ENCODE data around the gene GP1BB. TPM values are rescaled to one million over a fixed set of nuclear protein-coding genes. Genes with fewer than 3 reads are reported as not detected.

GP1BB gene
- total RNA-seq, 3 donors from 2014 or later (not counting 1 experiment from before 2014, with no cell fraction given): 0.39 to 7.8 (median 4.2) TPM

DNA sequence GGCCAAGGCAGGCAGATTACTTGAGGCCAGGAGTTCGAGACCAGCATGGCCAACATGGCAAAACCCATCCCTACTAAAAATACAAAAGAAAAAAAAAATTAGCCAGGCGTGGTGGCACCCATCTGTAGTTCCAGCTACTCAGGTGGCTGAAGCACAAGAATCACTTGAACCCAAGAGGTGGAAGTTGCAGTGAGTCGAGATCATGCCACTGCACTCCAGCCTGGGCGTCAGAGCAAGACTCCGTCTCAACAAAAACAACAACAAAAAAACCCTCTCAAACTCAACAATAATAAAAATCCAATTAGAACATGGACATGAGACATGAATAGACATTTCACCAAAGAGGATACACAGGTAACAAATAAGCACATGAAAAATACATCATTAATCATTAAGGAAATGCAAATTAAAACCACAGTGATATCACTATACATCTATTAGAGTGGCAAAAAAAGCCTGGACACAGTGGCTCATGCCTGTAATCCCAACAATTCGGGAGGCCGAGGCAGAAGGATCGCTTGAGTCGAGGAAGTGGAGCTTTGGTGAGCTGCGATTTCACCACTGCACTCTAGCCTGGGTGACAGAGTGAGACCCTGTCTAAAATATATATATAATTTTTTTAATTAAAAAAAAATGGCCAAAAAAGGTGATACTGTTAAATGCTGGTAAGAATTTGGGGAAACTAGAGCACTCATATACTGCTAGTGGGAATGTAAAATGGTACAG lies 21.8 kb upstream of the GP1BB start:
- peaks cover 5 to 7% of the 10 kb centered on the region in 2 donors for H3K27me3 Mint-ChIP-seq (ENCODE audit: low read depth in 2 of 2)
- intact Hi-C loops (cut with micrococcal nuclease): no loop called here
- no peak for ATAC-seq
- WGBS (ENCODE audit: insufficient coverage): 92% methylated on average over 8 of the region's 10 CpGs
- no peak overlapping the region for H3K27ac ChIP-seq (ENCODE audit: low read length)
- H3K36me3 Mint-ChIP-seq: no peaks in the 10 kb centered on the region
- no peak overlapping the region for H3K4me3 ChIP-seq (ENCODE audit: low read length)
- no peak for DNase-seq
- H3K4me3 Mint-ChIP-seq: no peak overlapping the region
- H3K9me3 ChIP-seq (ENCODE audit: control insufficient read depth, insufficient read depth, low read length): no peaks in the 10 kb centered on the region
- TF ChIP-seq, protein P1, sequence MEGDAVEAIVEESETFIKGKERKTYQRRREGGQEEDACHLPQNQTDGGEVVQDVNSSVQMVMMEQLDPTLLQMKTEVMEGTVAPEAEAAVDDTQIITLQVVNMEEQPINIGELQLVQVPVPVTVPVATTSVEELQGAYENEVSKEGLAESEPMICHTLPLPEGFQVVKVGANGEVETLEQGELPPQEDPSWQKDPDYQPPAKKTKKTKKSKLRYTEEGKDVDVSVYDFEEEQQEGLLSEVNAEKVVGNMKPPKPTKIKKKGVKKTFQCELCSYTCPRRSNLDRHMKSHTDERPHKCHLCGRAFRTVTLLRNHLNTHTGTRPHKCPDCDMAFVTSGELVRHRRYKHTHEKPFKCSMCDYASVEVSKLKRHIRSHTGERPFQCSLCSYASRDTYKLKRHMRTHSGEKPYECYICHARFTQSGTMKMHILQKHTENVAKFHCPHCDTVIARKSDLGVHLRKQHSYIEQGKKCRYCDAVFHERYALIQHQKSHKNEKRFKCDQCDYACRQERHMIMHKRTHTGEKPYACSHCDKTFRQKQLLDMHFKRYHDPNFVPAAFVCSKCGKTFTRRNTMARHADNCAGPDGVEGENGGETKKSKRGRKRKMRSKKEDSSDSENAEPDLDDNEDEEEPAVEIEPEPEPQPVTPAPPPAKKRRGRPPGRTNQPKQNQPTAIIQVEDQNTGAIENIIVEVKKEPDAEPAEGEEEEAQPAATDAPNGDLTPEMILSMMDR (IDR thresholded peaks at IDR 0.05): no peak
- H3K9me3 Mint-ChIP-seq: no peaks in the 10 kb centered on the region
- H3K4me1 Mint-ChIP-seq: no peaks in the 10 kb centered on the region
- H3K4me1 ChIP-seq (ENCODE audit: control insufficient read depth, insufficient read depth, low read length): no peaks in the 10 kb centered on the region
- H3K36me3 ChIP-seq (ENCODE audit: control insufficient read depth, insufficient read depth, low read length): no peaks in the 10 kb centered on the region
- H3K27me3 ChIP-seq (ENCODE audit: control insufficient read depth, insufficient read depth, low read length): no peaks in the 10 kb centered on the region
- H3K27ac Mint-ChIP-seq: no peak overlapping the region

DNA sequence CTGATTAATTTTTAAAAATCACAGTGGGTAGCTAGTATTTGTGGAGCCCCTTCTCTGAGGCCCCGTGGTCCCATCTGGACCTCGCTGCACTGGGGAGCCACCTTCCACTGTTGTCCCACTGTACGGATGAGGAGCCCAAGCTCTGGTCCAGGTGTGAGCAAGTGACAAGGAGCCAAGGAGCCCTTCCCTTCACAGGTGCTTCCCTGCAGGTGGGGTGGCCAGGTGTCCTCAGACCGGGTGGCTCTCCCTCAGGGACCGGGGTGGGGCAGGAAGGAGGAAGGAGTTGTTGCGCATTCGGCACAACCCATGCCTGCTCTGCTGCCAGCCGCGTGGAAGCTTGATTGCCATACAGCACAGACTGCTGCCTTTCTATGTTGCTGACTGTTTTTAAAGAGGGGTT lies 19.5 kb upstream of the GP1BB start:
- no peak overlapping the region for H3K4me3 Mint-ChIP-seq
- ATAC-seq (no peak), DNase-seq (no peak)
- Histone ChIP-seq H3K27me3 (ENCODE audit: control insufficient read depth, insufficient read depth, low read length) (no peaks in the 10 kb centered on the region), H3K4me3 (ENCODE audit: low read length) (no peak overlapping the region), H3K9me3 (ENCODE audit: control insufficient read depth, insufficient read depth, low read length) (no peaks in the 10 kb centered on the region), H3K36me3 (ENCODE audit: control insufficient read depth, insufficient read depth, low read length) (no peaks in the 10 kb centered on the region), H3K27ac (ENCODE audit: low read length) (no peak overlapping the region), H3K4me1 (ENCODE audit: control insufficient read depth, insufficient read depth, low read length) (no peaks in the 10 kb centered on the region)
- intact Hi-C loops (cut with micrococcal nuclease): no loop called here
- TF ChIP-seq, protein P1 (IDR thresholded peaks at IDR 0.05): no peak
- H3K27me3 Mint-ChIP-seq (ENCODE audit: low read depth in 2 of 2): peaks cover 5 to 7% of the 10 kb centered on the region in 2 donors
- 72% methylated on average over 9 of the region's 9 CpGs for WGBS (ENCODE audit: insufficient coverage)
- H3K4me1 Mint-ChIP-seq: no peaks in the 10 kb centered on the region
- no peak overlapping the region for H3K27ac Mint-ChIP-seq
- H3K9me3 Mint-ChIP-seq: no peaks in the 10 kb centered on the region
- no peaks in the 10 kb centered on the region for H3K36me3 Mint-ChIP-seq

DNA sequence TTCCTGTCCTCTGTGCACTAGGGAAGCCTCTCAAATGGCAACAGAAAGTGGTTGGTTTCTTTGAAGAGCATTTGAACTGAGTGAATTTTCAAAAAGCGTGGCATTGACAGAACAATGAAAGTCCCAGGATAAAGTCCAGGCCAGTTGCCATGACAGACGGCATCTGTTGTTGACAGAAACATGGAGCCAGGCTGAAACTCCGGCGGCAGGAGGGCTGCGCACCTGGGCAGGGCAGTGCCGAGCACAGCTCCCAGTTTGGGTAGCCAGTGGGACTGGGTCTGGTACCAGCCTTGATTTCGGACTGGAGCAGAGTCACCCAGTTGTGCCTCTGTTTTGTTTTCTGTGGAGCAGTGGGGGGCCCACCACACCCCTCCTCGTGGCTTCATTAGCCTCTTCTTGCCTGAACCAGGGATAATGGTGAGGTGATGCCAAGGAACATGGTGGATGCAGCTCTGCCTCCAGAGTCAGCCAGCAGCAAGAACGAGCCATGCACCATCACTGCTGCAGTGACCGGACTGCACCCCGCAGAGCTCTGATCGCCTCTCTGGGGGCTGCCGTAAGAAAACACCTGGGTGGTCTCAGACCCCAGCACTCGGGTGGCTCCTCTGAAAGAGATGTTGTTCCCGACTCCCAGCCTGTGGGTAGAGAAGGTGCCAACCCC lies 18.9 kb upstream of the GP1BB start:
- Mint-ChIP-seq H3K4me1 (no peaks in the 10 kb centered on the region), H3K36me3 (no peaks in the 10 kb centered on the region), H3K27me3 (ENCODE audit: low read depth in 2 of 2) (peaks cover 5 to 7% of the 10 kb centered on the region in 2 donors), H3K4me3 (no peak overlapping the region), H3K9me3 (no peaks in the 10 kb centered on the region), H3K27ac (no peak overlapping the region)
- no peak for DNase-seq
- Histone ChIP-seq H3K9me3 (ENCODE audit: control insufficient read depth, insufficient read depth, low read length) (no peaks in the 10 kb centered on the region), H3K36me3 (ENCODE audit: control insufficient read depth, insufficient read depth, low read length) (no peaks in the 10 kb centered on the region), H3K4me1 (ENCODE audit: control insufficient read depth, insufficient read depth, low read length) (no peaks in the 10 kb centered on the region), H3K27me3 (ENCODE audit: control insufficient read depth, insufficient read depth, low read length) (no peaks in the 10 kb centered on the region), H3K4me3 (ENCODE audit: low read length) (no peak overlapping the region), H3K27ac (ENCODE audit: low read length) (no peak overlapping the region)
- WGBS (ENCODE audit: insufficient coverage): 92% methylated on average over 15 of the region's 15 CpGs
- no peak for ATAC-seq
- intact Hi-C loops (cut with micrococcal nuclease): no loop called here
- TF ChIP-seq, protein P1 (IDR thresholded peaks at IDR 0.05): no peak
